ENCODE data around the gene MEGF11.

Gene MEGF11

DNA sequence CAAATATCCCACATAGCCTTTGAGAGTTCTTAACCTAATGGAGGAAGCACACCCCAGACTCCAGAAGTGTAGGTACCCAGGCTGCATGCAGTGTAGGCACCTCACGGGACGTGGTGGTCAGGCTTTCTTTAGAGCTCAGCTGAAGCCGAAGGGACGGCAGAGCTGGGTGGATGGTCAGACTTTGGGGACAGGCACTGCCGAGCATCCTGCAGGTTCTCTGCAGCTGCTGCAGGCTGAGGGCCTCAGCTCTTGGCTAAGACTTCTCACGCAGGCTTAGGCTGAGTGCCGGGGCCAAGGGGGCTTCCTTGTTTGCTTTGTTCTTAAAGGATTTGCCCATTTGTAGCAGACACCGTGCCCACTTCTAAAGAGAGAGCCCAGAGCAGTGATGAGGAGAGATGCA is 207.2 kb downstream of the MEGF11 start:
- DNase-seq: no peak

DNA sequence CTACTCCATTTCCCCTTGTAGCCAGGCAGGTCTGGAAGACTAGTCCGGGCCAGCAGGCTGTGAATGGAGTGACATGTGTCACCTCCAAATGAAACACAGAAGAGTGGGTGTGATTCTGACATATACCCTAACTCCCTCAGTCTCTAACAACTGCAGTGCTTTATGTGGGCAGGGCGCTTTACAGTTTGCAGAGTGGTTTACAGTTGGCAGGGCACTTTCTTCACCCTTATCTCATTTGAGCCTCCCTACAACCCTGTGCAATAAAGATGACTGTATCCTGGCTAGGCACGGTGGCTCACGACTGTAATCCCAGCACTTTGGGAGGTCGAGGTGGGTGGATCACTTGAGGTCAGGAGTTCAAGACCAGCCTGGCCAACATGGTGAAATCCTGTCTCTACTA is 208.0 kb downstream of the MEGF11 start:
- no peak for DNase-seq

DNA sequence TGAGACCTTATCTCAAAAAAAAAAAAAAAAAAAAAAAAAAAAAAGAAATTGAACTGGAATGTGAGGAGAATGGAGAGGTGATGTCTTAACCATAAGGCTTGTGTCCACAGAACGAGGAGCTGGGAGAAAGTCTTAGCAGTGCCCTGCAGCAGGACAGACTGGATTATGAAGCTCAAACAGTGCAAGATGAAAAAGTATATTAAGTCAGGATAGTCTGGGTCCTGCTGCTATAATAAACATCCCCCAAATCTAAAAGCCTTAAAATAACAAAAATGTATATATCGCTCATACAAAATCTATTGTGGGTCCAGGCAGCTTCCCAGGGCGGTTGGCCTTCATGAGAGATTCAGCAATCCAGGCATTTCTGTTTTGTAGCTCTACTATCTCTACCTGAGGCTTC is 208.7 kb downstream of the MEGF11 start:
- DNase-seq: no peak

DNA sequence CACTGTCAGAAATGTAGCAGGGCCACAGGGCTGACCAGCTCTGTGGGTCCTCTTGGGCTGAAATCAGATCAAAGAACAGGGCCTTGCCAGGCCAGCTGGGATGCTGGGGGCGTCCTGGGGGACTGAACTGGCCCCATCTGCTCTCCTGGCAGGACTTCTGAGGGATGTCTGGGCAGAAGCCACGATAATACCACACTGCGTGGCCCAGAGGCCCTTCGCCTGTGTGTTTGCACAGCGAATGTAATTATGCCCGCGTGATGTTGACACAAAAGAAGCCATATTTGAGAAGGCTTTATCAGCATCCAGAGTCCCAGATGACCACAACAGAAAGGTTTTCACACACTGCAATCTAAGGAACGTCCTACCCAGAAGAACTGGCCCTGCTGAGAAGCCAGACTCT is 210.3 kb downstream of the MEGF11 start:
- no peak for DNase-seq

DNA sequence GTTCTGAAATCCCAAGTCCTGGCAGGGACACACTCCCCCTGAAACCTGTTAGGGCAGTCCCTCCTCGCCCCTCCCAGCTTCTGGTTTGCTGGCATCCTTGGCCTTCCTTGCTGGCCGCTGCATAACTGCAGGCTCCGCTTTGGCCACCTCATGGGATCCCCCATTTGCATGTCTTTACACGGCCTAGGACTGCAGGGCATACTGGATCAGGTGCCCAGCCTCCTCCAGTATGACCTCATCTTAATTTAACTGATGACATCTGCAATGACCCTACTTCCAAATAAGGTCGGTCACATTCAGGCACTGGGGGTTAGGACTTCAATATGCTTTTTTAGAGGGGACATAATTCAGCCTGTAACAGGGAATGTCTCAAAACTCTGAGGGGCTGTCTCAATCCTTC is 210.9 kb downstream of the MEGF11 start:
- no peak for DNase-seq

DNA sequence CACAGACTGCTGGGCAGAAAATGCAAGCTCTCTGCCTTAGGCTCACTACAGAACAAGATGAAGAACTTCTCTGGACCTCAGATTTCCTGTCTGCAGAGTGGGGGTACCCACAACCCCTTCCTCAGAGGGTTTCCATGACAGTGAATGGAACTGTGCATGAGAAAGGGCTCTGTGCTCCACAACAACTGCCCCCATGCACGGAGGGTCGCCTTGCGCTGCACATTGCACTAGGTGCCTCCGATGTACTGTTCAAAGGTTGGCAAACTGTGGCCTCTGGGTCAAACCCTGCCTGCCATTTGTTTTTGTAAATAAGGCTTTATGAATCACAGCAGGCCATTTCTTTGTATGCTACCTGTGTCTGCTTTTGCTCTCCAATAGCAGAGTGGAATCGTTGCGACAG is 212.3 kb downstream of the MEGF11 start:
- DNase-seq: no peak

DNA sequence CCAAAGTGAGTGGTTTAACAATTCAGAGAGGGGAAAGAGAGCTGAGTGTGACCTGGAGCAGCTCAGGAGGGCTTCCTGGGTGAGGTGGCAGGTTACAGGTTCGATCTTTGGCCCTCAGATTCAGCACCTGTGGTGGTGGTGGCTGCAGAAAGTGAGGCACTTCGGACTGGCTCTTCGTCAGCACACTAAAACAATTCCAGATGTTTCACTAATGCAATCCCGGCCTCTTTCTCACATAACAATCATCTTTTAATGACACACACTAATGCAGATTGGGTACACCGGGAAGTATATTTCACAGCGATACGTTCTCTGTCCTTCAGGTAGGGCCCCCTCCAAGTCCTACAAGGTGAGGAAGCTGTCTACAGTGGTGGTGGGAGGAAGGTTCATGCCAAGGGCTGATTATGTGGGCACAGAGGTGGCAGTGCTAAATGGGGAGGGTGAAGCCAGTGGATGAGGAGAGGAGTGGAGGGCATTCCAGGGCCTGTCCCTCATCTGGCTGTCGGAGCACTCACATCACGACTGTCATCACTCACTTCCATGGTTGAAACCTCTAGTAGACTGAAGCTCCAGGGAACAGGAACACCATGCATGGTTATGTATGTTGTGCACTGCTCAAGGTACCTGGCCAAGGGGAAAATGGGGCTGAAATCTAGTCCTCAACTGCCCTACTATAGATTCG is 213.2 kb downstream of the MEGF11 start:
- no peak for DNase-seq

DNA sequence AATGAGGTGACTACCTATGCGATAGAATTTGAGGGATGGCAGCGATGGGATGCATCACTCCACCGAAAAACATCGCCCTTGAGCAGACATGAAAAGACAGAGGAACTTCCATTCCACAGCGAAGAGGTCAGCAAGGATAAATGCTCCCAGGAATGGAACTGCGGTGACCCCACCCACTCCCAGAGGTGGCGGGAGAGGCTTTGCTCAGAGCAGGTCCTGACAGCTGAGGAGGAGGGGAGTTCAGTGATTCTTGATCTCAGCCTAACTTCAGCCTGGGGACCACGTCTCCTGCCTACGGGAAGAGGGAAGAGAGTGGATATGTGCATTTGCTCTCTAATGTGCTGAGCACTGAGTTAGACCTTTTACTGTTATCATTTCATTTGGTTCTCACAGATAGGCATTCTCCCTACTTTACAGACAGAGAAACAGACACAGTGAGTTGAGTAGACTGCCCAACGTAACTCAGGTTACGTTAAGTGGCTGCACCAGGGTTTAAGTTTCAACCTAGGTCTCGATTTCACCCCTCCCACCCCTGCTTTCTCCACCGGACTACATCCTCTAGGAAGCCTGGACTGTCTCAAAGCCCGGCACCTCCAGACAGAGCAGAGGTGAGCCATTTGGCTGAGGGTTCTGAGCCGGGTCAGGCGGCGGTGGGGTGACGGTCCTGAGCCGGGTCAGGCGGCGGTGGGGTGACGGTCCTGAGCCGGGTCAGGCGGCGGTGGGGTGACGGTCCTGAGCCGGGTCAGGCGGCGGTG is 214.3 kb downstream of the MEGF11 start:
- no peak for DNase-seq

DNA sequence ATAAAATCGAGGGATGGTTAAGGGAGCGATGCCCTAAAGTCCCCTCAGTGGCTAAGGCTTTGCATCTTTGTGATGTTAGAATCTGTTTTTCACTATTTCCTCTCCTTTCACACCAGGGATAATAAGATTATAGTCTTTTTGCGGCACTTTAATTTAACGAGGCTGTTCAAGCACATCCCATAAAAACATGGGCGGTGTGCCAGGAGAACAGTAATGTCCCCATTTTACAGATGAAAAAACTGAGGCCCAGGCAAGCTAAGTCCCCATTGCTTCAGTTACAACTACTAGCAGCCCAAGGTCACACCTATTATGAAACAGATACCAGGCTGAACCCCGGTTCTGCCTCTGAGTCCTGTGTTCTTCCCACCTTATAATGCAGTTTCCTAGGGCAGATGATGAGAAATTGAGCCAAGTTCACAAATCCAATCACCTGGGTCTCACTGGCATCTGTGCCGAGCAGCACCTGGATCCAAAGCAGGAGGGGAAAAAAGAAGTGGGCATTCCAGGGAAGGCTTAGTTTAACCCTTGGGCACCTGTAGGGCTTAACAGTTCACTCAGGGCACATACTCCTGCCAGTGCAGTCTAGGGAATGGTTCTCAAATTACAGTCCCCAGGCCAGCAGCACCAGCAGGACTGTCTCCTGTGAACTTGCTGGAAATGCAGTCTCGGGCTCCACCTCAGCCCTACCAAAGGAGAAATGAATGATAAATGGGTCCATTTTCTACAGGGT is 215.0 kb downstream of the MEGF11 start:
- DNase-seq: no peak

DNA sequence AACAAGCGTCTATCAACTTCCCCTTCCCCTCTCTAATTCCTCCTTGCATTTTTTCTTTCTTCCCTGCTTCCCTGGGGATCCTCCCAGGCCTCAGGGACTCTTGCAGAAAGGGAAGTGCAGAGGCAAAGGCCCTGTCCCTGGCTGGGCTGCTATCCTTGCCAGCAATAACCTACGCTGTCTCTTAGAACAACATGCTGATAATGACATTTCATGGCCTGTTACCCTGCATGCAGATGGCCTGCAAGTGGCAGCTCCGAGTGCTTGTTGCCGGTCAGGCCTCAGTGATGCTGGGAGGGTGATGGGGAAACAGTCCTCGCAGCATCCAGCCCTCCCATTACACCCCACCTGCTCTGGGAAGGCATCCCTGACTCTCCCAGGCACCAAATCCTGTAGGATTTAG is 216.7 kb downstream of the MEGF11 start:
- no peak for DNase-seq

DNA sequence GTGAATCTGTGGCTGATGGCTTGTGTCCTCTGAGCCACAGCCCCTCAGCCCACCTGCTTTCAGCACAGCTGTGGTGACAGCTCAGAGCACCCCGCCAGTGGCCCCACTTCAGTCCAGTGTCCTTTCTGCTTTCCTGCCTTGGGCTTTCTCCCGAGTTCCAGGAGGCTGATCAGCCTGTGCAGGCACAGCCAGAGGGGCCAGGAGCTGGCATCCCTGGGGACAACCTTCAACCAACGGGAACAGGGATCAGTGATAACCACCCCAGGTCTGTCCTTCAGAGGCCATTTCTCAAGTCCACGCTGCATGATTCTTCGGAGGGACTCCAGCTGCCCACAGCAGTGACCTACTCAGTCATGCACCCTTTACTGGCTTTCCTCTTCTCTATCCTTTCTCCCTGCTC is 217.6 kb downstream of the MEGF11 start:
- no peak for DNase-seq

DNA sequence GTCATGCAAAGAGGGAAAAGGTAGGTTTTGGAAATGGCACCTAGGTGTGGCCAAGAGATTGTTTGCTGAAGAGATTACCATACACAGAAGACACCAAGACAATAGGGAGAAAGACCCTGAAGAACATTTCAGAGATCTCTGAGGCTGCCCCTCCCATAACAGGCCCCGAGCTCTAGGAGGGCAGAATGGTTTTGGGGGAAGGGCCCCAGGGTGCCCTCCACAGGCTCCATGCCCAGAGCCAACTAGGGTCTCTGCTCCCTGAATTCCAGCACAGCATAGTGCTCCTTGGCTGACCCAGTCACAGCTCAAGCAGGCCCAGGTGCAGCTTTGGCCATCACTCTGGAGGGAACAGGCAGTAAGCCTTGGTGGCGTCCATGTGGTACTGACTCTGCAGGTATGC is 220.4 kb downstream of the MEGF11 start:
- DNase-seq: no peak

DNA sequence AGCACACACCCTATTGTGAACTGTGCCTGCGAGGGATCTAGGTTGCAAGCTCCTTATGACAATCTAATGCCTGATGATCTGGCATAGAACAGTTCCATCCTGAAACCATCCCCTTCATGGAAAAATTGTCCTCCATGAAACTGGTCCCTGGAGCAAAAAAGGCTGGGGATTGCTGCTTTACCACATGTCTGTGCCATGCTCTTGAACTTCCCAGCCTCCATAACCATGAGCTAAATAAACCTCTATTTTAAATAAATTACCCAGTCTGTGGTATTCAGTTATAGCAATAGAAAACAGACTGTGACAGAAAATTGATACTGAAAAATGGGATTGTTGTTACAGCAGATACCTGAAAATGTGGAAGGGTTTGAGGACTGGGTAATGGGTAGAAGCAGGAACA is 221.5 kb downstream of the MEGF11 start:
- DNase-seq: no peak

DNA sequence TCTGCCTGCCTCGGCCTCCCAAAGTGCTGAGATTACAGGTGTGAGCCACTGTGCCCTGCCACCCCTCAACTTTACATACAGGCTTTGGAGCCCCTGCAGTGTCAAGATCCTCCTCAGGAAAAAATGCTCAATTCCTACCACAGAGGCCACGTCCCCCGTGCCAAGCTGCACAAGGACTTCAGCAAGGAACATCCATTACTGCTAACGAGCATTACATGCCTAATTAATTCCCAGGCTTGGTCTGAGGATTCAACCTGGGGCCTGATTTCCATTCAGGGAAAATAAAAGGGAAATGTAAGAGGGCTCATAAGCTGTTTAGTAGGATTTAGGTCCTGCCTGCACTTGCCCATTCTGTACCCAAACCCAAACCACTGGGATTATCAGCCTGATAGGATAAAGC is 222.9 kb downstream of the MEGF11 start:
- no peak for DNase-seq

DNA sequence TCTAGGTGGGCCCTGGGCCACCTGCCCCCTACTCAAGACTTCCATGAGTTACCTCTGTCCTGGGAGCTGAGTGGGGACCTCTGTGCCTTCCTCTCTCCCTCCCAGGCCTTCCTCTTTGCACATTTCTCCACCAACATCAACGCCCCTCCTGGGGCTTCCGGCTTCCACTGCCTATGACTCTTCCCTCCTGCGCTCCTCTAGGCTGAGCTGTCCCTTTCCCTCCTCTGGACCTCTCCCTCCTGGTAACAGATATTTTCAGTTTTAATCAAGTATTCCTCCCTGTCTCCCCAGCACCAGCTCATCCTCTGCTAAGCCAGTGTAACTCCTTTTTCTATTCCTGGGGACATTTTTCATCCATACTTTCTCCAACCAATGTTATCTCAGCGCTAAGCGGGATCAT is 223.9 kb downstream of the MEGF11 start:
- DNase-seq: no peak

DNA sequence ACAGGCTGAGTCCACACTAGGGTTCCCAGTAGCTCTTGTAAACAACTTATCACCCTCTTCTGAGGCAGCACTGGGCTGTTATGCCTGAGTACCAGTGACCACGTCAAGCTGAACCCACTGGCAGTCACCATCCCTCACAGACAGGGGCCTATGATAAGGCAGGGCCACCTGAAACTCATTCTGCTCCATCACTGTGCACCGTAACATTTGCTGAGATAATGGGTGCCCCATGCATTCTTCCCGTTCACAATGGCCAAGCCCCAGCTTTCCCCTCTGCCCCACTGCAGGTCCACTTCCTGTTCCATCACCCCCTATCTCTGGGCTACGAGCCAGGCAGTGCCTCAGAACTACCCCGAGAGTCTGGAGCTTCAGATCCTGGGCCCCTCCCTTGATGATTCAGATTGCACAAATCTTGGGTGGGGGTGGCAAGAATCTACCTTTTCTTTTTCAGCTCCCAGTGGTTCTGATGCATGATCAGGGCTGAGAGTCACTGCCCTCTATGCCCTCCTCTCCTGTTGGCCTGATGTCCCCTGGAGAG is 226.2 kb downstream of the MEGF11 start:
- no peak for DNase-seq

DNA sequence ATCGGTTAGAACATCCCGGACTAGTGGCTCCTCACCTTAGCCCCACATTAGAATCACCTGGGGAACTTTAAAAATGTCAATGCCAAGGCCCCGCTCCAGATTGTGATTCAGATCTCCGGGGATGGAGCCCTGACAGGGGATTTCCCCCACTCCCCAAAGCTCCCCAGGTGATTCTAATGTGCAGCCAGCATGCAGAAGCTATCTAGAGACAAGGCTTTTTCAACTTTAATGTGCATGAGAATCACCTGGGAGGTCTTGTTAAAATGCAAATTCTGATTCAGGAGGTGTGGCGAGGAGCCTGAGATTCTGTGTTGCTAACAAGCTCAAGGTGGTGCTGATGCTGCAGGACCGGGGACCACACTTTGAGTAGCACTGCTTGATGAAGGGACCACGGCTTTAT is 227.6 kb downstream of the MEGF11 start:
- no peak for DNase-seq

DNA sequence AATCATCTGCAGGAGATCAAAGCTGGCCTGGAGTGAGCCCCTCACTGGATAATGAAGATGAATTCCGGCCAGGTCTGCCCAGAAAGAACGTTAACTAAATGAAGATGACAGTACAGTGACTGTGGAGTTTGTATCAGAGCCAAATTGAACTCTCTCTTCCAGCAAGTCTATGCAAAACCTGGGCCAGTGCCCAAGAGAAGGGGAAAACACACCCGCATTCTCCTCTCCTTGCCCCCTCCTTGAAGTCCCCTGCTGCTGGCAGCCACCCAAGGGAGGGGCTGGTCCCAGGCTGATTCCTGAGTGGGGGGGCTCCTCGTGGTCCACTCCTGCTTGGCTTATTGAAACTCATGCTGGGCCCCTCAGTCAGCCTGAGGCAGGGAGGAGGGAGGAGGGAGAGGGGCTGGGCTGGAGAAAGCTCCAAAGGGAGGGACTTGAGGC is 228.5 kb downstream of the MEGF11 start:
- no peak for DNase-seq

DNA sequence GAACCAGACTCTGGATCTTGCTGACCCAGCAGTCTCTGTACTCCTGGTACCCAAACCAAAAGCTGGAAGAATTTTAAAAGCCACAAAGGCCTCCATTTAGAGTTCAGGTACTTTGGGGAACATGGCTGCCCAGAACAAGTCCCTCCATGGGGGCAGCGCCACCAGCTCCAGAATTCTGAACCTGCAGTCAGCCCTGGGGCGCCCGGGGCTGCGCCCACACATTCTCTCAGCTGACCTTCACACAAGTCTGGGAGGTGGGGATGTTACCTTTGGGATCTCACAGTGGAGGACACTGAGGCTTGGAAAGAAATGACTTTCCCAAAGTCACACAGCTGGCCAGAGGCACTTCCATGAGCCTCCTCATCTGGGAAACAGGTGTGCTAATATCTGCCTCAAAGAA is 229.4 kb downstream of the MEGF11 start:
- no peak for DNase-seq

DNA sequence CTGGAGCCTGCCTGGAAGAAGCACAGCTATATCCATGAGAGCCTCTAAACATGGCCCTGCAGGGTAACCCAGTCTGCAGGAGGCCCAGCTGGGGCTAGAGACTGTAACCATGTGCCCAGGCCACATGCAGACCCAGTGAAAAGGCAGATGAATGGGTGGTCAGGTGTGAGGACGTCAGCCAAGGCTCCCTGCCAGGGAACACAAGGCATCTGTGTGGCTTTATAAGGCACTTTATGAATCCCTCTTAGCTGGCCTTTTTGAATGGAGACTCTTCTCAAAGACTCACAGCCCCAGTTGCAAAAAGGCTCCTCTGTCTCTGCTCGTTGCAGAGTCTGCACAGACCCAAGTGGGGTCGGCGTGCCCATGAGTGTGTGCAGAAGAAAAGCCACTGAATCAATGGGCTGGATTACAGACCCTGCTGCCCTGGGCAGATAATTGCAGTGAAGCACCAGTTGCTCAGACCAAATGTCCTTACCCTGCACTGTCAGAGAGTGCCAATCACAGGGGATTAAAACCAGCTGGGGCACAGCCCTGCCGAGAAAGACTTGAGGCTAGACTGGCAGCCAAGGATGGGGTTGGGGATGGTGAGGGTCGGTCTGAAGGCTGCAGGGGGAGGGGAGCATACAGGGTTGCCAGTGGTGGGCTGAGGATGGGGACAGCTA is 230.1 kb downstream of the MEGF11 start:
- no peak for DNase-seq

DNA sequence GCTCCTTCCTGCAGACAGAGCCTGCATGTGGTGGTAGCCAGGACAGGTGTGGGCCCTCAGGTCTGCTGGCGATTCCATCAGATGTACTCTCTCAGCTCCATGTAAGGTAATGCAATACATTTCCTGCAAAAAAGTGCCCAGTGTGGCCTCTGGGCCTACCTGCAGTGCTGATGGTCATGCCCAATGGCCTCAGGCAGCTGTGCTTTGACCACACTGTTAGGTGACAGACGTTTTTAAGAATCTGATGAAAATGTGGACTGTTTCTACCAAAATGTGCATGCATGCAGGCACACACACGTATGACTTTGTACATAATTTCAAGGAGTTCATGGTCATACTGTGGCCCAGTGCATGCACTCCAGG is 231.4 kb downstream of the MEGF11 start:
- no peak for DNase-seq

DNA sequence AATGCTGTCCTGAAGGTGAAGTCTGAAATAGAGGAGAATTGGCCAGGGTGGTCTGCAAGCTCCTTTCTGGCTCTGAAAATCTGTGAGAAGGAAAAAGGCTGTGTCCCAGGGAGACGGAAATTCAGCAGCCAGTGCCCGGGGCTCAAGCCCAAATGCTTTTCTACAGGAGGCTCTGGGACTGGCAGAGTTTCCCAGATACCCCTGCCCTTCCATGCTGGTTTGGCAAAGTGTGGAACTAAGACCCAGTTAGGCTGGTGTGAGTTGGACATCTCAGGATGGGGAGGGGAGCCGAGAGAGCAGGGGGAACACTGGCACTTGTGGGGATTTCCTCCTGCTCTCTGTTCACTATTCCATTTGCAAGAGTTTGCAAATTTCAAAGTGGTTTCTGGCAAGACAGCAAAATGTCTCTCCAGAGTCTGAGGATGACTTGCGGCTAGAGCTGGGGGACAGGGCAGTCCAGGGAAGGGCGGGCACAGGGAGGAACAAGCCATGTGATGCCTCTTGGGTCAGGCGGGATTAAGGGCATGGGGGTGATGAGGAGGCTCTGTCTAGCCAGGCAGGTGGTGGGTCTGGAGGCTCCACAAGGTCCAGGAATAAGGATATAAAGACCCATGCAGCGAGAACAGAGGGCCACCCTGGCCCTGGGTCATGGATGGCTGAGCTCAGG is 231.9 kb downstream of the MEGF11 start:
- no peak for DNase-seq
